Lung microvascular endothelial cell (primary cell): ENCODE data around the gene ITSN1. TPM values are rescaled to one million over a fixed set of nuclear protein-coding genes. Genes with fewer than 3 reads are reported as not detected.

Source experiments
- DNase-seq, 2 donors: peaks; one replicate each; pipeline versions ENCODE4 v3.0.0 to v3.0.0-alpha.2; 2010; ENCODE audit warnings: low read depth in 2 of 2
- total RNA-seq: library from RNA; depleted of rRNA; stranded (reverse); fragments of >200 nt; gene quantifications from 2 replicates; pipeline ENCODE4 v1.2.1, GENCODE V29; 2014

ITSN1 gene
- total RNA-seq, 1 donor from 2014 or later: 40.5 TPM

DNA sequence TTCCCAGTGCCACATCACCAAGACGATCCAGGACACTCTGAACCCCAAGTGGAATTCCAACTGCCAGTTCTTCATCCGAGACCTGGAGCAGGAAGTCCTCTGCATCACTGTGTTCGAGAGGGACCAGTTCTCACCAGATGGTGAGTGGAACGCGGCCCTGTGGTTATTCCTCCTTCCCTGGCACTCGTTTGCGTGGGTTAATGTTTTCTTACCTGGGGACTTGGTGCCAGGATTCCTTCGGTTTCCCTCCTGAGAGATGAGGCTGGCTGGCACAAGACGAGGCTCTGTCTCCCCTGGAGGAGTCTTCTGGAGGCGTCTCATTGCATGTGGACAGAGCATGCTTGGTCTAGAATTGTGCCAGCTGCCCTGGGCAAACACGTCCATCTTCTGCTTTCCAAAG, 244.0 kb downstream of the ITSN1 start:
- no peak for DNase-seq

GRCh38 chr21:33890187-33890586, 247.9 kb downstream of the ITSN1 start:
- DNase-seq: no peak

GRCh38 chr21:33892853-33893252, 250.6 kb downstream of the ITSN1 start:
- no peak for DNase-seq

DNA sequence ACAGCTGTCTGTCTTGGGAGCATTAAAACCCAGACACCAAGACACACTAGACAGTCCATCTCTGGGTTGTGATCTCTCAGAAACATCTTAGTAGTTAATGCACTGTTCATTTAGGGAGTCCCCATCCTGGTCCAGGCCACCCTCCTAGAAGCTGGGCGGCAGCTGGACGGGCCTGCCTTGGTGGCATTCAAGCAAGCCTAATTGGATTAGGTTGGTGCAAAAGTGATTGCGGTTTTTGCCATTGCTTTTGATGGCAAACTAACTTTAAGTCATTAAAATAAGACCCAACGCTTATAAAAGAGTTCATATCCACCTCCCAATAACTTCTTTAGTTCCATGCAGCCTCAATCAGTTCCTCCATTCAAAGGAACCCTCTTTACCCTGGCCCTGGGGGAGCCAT, 251.6 kb downstream of the ITSN1 start:
- DNase-seq: no peak

GRCh38 chr21:33894736-33895288, 252.5 kb downstream of the ITSN1 start:
- DNase-seq: peak; percentile 86 to 88

DNA sequence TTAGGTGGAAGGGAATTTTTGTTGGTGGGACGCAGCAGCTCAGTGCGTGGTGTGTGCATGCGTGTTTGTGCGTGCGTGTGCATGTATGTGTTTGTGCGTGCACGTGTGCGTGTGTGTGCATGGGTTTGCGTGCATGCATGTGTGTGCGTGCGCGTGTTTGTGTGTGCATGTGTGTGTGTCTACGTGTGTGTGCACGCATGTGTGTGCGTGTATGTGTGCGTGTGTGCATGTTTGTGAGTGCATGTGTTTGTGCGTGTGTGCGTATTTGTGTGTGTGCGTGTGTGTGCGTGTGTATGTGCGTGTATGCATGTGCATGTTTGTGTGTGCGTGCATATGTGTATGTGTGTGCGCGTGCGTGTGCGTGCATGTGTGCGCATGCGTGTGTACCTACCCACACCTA, 253.1 kb downstream of the ITSN1 start:
- DNase-seq: no peak

- DNase-seq: peak in 1 of 2 donors; percentile 32
Observed at GRCh38 chr21:33896691-33897090, 254.4 kb downstream of the ITSN1 start.

DNA sequence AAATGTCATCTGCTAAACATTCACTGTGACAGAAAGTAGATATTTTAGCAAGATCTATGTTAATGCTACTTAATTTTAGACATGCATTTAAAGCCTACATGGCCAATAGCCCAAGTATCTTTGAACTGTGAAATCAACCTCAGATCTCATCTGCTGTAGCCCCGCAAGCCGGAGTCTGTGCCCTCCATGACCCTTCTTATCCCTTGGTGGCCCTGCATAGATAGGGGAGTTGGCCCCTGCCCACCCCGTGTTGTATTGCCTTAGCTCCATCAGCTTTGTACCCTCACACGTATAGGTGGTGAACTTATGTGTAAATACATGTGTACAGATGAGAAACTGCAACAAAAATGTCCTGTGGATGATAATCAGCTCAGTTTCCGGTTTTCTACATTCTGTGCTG, 254.8 kb downstream of the ITSN1 start:
- no peak for DNase-seq

DNA sequence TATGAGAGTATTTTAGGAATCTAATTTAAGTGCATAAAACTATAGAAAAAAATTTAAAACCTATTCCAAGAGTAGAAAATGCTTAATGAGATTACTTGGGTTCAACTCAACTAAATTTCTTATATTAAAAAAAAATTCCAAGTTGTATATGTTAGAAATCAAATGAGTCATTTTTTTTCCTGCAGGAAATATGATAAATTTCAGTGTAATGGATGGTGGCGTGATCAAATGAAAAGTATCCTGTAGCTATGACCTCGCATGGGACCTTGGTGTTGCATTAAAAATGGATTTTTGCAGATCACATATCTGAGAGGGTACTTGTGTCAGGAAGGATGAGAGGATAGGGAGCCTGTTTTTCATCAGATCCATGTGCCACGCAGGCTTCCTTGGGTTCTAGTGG, 255.4 kb downstream of the ITSN1 start:
- DNase-seq: peak in 1 of 2 donors; percentile 31

- no peak for DNase-seq
Observed at GRCh38 chr21:33898586-33898985, 256.3 kb downstream of the ITSN1 start.

- DNase-seq: peak; percentile 11 to 45
Observed at GRCh38 chr21:33899199-33899598, 256.9 kb downstream of the ITSN1 start.

- peak; percentile 72 to 78 for DNase-seq
Observed at GRCh38 chr21:33901412-33902288, 259.3 kb downstream of the ITSN1 start.

- no peak for DNase-seq
Observed at GRCh38 chr21:33902349-33902748, 260.0 kb downstream of the ITSN1 start.

DNA sequence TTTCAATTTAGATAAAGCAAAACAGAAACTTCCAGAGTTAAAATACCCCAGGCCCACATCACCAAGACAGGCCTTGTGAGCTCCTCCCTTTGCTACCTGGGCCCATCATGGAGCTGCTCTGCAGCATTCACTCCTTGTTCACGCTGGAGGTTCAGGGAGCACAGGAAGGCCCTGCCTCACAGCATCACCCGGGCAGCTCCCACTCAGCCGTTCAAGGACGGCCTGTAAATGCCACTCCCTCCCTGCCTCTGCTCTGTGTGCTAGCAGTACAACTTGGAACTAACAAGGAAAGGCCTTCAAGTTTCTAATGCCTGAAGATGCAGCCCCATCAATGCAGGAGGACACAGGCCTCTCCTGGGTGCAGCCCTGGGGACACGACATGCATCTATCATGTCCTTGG, 261.7 kb downstream of the ITSN1 start:
- no peak for DNase-seq

- no peak for DNase-seq
Observed at GRCh38 chr21:33908760-33909159, 266.5 kb downstream of the ITSN1 start.

DNA sequence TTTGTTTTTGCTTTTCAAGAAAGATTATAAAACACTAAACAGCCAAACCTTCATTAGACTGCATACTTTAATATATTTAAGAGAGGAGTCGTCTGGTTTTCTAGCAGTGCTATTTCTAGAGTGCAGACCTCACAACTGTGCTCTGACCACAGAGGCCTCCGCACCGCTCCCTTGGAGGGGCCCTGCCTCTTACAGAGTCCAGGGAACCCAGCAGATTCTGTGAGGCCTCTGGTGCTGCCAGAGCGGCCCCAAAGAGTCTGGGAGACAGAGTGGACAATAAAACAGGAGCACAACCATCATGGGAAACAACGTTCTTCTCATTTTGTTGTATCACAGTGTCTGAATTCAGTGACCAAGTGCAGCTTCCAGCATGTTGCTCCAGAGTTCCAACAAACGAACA, 267.5 kb downstream of the ITSN1 start:
- no peak for DNase-seq

GRCh38 chr21:33914188-33914587, 271.9 kb downstream of the ITSN1 start:
- no peak for DNase-seq

GRCh38 chr21:33915368-33916199, 273.3 kb downstream of the ITSN1 start, which contains the start of gene ATP5PO:
TSS of gene ATP5PO (minus strand) at chr21:33915804. CDS start at chr21:33915763, 41 bp downstream.
- peak; percentile 98 to 99 for DNase-seq

DNA sequence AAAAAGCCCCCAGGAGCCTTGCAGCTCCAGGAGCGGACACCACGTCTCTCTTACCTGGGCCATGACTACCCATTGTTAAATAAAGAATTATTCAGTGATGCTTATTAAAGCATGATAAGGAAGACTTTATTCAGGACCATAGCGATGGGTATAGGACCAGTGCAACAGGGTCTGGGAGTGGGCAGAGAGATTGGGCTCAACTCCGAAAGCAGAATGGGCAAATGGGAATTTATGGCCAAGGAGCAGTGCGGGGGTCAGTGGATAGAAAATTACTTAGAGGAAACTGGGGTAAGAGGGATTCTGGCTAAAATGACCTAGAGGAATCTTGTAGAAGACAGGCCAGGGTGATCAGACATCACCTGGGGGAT, 273.9 kb downstream of the ITSN1 start:
- no peak for DNase-seq

GRCh38 chr21:33917421-33917820, 275.1 kb downstream of the ITSN1 start:
- no peak for DNase-seq

DNA sequence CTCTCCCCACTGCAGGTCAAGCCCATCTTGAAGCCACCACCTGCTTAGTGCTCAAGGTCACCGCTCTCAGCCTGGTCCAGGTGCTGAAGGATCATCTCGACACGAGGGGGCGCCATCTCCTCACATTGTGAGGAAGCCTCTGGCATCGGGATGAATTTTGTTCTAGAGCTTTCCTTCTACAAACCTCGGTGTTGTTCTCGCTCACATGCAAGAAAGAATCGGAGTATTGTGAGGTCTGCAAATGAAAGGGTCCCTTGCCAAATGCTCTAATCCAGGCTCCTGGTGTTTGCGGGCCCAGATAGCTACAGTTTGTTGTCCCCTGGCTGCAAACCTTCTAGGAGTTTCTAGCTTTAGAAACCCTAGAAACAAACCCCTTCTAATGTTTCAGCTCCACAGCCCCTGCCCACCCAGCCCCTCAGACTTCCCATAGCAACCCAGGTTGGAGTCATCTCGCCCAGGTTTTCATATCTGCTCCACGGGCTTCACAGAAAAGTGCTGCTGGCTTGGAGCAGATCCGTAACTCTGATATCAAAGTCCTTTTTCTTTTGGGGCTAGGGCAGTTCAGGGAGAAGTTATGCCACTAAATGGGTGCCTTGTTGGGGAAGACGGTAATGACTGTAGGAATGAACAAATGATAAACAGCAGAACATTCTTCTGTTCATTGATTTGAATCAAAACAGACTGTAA, 281.9 kb downstream of the ITSN1 start:
- DNase-seq: peak; percentile 77 to 88

DNA sequence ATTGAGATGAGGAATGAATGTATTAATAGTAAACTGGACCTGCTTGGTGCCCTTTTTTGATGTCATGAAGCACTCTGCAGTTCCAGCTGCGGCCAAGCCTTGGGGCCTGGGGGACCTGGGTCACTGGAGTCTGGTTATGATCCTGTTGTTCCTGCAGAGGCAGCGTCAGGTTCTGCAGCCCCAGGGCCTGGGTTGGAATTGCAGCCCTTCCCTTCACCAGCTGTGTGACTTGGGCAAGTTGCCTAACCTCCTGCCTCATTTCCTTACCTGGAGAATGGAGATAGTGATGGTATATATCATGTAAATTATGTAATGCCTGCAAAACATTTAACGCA, 282.4 kb downstream of the ITSN1 start:
- no peak for DNase-seq
